Stomach (tissue), 4 donors: Measurements from ENCODE around the gene ADRA2C.

Experiments
- POLR2AphosphoS5 ChIP-seq, 3 donors: sonication (generic); formaldehyde crosslinking; IDR thresholded peaks; one replicate each; pipeline ENCODE4 v1.6.1; 2016; ENCODE audit warnings: antibody characterized with exemption in 3 of 3
- TF ChIP-seq, protein P1 (sequence below), 7 experiments: fragments of 450-650 bp in 4 of 7; fragments of 200-600 bp in 3 of 7; sonication (generic) in 3 of 7; IDR thresholded peaks; one replicate each; pipeline ENCODE4 v1.5.1; 2016 to 2019; ENCODE audit warnings: antibody characterized with exemption in 7 of 7, control low read depth in 2 of 7, mild to moderate bottlenecking in 1 of 7

DNA sequence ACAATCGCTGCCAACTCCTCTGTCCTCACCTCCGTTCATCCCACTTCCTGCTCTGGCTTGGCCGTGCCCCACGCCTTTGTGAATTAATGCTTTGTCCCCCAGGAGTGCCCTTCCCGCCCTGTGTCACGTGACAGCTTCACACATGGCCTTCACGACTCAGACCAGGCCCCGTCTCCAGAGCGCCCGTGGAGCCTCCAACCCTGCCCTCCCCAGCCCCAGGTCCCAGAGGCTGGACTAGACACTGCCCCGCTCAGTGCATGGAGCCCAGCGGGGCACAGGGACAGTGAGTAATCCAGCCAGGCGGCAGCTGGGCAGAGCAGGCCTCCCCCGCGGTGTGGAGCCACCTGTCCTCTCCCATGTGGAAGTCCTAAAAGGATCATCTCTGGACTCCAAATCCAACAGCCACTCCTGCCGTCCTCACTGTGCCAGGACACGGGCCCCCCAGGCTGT is 7.4 kb downstream of the ADRA2C start:
- TF ChIP-seq, protein P1, sequence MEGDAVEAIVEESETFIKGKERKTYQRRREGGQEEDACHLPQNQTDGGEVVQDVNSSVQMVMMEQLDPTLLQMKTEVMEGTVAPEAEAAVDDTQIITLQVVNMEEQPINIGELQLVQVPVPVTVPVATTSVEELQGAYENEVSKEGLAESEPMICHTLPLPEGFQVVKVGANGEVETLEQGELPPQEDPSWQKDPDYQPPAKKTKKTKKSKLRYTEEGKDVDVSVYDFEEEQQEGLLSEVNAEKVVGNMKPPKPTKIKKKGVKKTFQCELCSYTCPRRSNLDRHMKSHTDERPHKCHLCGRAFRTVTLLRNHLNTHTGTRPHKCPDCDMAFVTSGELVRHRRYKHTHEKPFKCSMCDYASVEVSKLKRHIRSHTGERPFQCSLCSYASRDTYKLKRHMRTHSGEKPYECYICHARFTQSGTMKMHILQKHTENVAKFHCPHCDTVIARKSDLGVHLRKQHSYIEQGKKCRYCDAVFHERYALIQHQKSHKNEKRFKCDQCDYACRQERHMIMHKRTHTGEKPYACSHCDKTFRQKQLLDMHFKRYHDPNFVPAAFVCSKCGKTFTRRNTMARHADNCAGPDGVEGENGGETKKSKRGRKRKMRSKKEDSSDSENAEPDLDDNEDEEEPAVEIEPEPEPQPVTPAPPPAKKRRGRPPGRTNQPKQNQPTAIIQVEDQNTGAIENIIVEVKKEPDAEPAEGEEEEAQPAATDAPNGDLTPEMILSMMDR (IDR thresholded peaks at IDR 0.05) = no peak
- no peak for TF ChIP-seq POLR2AphosphoS5 (IDR thresholded peaks at IDR 0.05)
